Mucosa of stomach (tissue), 1 donor: ENCODE data around the gene DISC1.
"Not testable (repeated sequence)": the region's sequence is repeated elsewhere in the genome, so short reads cannot be mapped to it uniquely, and the experiment has no call there.

Experiments used
- H3K27me3 ChIP-seq: one replicate; pipeline ENCODE4 v1.7.0; 2013; ENCODE audit warnings: mild to moderate bottlenecking, low read length; ENCODE audit not compliant: control insufficient read depth, insufficient read depth
- H3K36me3 ChIP-seq: one replicate; pipeline ENCODE4 v1.7.0; 2013; ENCODE audit warnings: low read length; ENCODE audit not compliant: control insufficient read depth, insufficient read depth
- H3K4me1 ChIP-seq: one replicate; pipeline ENCODE4 v1.7.0; 2013; ENCODE audit warnings: mild to moderate bottlenecking, low read length; ENCODE audit not compliant: control insufficient read depth, insufficient read depth
- H3K4me3 ChIP-seq: one replicate; pipeline ENCODE4 v1.7.0; 2013; ENCODE audit warnings: low read length
- H3K9ac ChIP-seq: one replicate; pipeline ENCODE4 v1.7.0; 2013; ENCODE audit warnings: mild to moderate bottlenecking, low read length, moderate library complexity
- H3K9me3 ChIP-seq: one replicate; pipeline ENCODE4 v1.7.0; 2013; ENCODE audit warnings: mild to moderate bottlenecking, low read length, moderate library complexity; ENCODE audit not compliant: control insufficient read depth
- donor health status: Pancreatic carcinoma.

DISC1 gene

DNA sequence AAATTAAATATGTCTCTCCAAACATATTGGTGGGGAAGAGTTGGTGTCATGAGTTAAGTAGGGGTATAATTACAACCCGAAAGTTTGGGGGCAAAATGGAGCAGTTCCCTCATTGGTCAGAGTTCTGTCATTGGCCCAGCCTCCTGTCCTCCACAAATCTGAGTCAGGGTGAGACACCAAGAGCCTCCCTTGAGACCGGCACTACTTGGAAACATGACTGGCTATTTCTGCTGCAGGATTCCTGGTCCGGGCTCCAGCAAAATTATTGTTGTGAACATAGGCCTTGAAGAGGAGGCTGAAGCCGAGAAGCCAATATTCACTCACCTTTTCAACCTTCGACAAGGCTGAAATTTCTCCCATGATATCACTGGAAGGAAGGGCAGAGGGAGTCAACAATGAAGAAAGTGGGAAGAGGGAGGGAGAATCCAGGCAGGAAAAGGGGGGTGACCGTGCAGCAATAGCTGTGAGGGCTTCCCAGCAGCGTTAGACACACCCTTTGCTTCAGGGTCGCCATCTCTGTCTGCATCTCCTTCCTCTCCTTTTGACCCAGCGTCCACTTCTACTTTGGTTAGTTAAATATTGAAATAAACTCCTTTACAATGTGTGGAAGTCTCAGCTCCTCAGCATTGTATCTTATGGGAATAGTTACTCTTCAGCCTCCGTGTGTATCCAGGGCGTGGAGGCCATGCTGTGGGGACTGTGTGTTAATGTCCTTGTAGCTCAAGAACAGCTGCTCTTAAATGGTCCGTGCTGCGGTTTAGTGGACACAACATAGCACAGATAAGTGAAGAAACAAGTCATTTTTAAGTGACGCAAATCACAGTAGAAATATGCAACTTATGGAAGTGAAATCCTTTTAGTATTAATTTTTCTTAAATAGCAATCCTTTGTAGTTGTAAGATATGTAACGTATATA lies 307.4 kb downstream of the DISC1 start:
- no peaks in the 10 kb centered on the region for H3K36me3 ChIP-seq
- H3K27me3 ChIP-seq = peaks cover 17% of the 10 kb centered on the region
- H3K9ac ChIP-seq = no peak overlapping the region
- H3K9me3 ChIP-seq = peaks cover 8% of the 10 kb centered on the region
- no peak overlapping the region for H3K4me3 ChIP-seq
- peaks cover 8% of the 10 kb centered on the region for H3K4me1 ChIP-seq

DNA sequence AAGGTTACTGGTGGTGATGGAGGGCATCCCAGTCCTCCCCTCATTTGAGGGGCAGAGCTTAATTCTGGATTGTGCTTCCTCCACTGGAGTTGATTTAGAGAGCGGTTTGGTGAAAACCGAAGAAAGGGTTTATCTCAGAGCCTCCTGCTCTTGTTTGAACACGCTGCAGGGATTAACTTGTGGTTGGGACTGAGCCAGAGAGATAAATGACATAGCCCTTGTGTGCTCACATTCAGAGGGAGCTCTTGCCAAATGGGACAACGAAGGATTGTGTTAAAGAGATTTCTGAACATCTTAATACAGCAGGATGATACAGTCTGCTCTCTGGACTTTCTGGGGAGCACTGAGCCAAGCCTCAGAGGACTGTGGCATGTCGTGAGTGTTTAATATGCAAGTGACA lies 308.2 kb downstream of the DISC1 start:
- H3K4me1 ChIP-seq = peaks cover 8% of the 10 kb centered on the region
- peaks cover 17% of the 10 kb centered on the region for H3K27me3 ChIP-seq
- no peak overlapping the region for H3K4me3 ChIP-seq
- no peak overlapping the region for H3K9ac ChIP-seq
- H3K36me3 ChIP-seq = no peaks in the 10 kb centered on the region
- peaks cover 8% of the 10 kb centered on the region for H3K9me3 ChIP-seq

DNA sequence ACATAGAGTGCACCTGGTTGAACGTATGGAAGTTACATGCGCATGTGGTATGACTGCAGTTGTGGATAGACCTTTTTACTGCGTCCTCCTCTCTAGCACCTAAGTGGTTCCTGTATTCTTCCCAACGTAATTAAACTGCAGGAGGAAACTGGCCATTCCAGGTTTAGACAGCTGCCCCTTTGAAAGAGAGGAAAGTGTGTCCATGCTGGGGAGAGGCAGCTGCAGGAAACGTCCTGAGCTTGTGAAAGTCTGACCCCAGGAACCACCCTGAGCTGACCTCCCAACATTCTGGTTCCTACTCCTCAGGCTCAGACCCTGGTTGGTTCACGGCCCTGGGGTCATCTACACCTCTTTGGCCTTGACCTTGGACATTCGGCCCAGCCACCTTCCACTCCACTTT lies 309.3 kb downstream of the DISC1 start:
- Histone ChIP-seq H3K4me1 (peaks cover 8% of the 10 kb centered on the region), H3K4me3 (no peak overlapping the region), H3K27me3 (peaks cover 17% of the 10 kb centered on the region), H3K36me3 (no peaks in the 10 kb centered on the region), H3K9me3 (peaks cover 8% of the 10 kb centered on the region), H3K9ac (no peak overlapping the region)

DNA sequence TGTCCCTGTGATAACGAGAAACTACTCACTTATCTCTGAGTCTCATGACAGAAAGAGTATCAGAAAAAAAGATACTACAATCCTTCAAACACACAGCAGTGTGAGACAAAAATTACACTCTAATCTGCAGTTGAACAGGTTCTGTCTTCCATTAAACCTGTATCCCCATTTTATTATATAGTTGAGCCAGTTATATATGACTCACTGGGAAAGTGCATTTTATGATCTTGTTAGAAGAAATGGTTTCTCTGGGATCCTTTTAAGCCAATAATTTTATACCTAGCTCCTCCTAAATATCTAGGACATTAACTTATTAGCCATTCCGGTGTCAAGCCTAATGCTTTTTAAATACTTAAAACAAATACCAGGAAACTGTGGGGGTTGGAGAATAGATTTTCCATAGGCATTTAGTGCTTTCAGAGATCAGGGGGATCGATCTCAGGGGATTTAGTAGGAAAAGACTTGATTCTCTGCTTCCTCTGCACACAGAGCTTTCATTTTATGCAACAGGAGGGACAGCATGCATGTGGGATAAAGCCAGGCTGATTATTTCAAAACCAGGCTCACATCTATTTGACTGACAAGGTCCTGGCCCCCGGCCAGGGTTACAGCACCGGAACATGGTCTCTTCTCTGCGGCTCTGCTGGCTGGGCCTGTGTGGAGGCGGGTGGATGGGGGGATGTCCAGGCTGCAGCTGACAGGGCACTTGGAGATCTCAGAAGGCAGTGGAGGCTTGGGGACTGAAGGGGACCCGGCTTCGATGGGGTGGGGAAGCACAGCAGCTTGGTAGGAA lies 310.6 kb downstream of the DISC1 start:
- peaks cover 17% of the 10 kb centered on the region for H3K27me3 ChIP-seq
- H3K36me3 ChIP-seq = no peaks in the 10 kb centered on the region
- H3K9me3 ChIP-seq = peaks cover 3% of the 10 kb centered on the region
- no peak overlapping the region for H3K4me3 ChIP-seq
- peaks cover 8% of the 10 kb centered on the region for H3K4me1 ChIP-seq
- no peak overlapping the region for H3K9ac ChIP-seq

DNA sequence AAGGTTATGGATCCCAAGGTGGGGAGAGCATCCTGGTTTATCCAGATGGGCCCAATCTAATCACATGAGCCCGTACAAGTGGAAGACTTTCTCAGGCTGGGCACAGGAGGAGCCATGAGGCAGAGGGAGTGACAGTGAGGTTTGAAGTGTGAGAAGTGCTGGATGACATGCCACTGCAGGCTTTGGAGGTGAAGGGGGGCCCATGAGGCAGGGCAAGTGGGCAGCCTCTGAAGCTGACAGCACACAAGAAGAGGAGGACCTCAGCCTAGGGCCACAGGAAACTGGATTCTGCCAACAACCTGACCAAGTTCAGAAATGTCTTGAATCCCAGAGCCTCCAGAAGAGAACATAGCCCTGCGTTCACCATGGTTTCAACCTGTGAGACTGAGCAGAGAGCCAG lies 311.6 kb downstream of the DISC1 start:
- no peak overlapping the region for H3K4me3 ChIP-seq
- H3K36me3 ChIP-seq = no peaks in the 10 kb centered on the region
- H3K27me3 ChIP-seq = peaks cover 17% of the 10 kb centered on the region
- peaks cover 8% of the 10 kb centered on the region for H3K4me1 ChIP-seq
- no peak overlapping the region for H3K9ac ChIP-seq
- H3K9me3 ChIP-seq = no peaks in the 10 kb centered on the region

DNA sequence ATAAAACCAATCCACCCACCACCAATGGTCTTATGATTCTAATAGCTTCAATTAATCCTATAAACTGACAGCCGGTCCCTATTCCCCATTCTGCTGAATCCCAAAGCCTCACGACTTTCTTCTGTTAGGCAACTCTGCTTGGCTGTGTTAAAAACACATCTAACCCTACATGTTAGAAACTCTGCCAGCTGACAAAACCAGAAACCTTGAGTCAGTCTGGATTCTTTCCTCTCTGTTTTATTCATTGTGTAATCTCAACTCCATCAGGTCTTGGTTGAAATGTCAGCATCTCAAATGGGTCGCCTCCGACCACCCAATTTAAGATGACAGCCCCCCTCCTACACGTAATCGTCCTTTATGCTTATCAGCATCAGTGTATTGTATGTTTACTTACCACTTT lies 312.1 kb downstream of the DISC1 start:
- Histone ChIP-seq H3K4me1 (peaks cover 8% of the 10 kb centered on the region), H3K9me3 (no peaks in the 10 kb centered on the region), H3K36me3 (no peaks in the 10 kb centered on the region), H3K9ac (no peak overlapping the region), H3K4me3 (no peak overlapping the region), H3K27me3 (peaks cover 17% of the 10 kb centered on the region)

DNA sequence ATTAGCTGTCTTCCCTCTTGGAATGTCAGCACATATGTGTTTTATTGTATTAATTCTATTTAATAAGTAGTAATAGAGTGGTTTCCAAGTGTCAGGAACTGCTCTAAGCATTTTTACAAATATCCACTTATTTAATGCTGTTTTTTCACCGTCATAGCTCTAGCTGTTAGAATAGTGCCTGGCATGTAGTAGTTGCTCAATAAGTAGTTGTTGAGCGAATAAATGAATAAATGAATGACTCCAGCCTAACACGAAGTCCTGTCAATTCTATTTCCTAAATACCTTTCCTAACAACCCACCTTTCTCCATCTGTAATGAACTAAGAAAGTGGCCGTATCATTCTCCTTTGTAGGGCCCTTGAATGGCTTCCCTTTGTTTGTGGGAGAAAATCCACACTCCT lies 312.5 kb downstream of the DISC1 start:
- H3K9ac ChIP-seq = no peak overlapping the region
- no peak overlapping the region for H3K4me3 ChIP-seq
- no peaks in the 10 kb centered on the region for H3K9me3 ChIP-seq
- H3K36me3 ChIP-seq = no peaks in the 10 kb centered on the region
- peaks cover 8% of the 10 kb centered on the region for H3K4me1 ChIP-seq
- peaks cover 17% of the 10 kb centered on the region for H3K27me3 ChIP-seq

DNA sequence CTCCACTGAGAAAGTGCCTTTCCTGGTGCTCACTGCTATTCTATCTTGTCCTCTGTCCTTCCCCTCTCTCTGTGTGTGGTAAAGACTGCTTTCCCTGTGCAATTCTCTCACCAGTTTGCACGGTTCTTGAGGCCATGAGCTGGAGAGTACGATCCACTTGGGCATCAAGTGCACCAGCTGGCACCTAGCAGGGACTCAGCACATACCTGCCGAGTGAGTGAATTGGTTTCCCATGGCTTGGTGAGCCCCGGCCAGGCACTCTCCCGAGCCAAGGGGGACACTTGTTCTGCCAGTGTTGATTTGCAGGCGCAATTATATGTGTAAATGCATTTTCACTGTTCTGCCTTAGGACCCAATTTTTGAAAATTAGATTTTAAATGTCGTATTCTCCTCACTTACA lies 313.5 kb downstream of the DISC1 start:
- H3K27me3 ChIP-seq = peaks cover 17% of the 10 kb centered on the region
- H3K36me3 ChIP-seq = no peaks in the 10 kb centered on the region
- no peaks in the 10 kb centered on the region for H3K9me3 ChIP-seq
- peaks cover 2% of the 10 kb centered on the region for H3K4me1 ChIP-seq
- no peak overlapping the region for H3K4me3 ChIP-seq
- no peak overlapping the region for H3K9ac ChIP-seq

DNA sequence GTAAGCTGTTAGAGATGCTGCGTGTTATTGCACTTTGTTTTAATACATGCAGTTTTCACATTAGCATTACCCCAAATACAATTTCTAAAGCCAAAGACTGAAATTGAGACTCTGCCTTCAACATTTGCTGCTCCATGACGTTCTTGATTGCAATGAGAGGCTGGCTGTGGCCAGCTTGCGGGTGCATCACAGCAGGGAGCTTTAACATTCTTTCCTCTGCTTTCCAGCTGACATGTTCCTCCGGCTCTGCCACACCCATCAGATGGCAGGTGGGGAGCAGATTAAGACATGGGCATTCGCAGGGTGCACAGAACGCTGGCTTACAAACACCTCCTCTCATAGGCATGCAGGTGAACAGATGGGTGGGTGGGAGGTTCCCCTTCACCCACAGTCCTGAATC lies 314.1 kb downstream of the DISC1 start:
- Histone ChIP-seq H3K9me3 (no peaks in the 10 kb centered on the region), H3K27me3 (peaks cover 17% of the 10 kb centered on the region), H3K36me3 (no peaks in the 10 kb centered on the region), H3K9ac (no peak overlapping the region), H3K4me1 (no peaks in the 10 kb centered on the region), H3K4me3 (no peak overlapping the region)

DNA sequence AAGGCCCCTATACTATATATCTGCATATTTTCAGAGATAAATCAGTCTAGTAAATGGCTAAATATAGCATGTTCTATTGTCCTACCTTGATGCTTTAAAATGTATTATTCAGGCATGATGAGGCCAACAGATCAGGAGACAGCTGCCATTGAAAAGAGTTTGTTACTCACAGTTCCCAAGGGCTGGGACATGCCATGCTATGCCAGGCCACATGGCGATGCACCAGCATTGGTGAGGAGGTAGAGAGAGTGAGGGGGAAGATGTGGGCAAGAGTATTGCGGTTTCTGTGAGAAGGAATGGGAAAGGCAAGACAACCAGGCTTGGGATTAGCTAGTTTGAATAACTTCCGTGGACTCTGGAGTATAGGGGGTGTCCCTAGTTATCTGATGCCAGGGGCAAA lies 316.5 kb downstream of the DISC1 start:
- Histone ChIP-seq H3K27me3 (no peaks in the 10 kb centered on the region), H3K4me1 (no peaks in the 10 kb centered on the region), H3K9ac (no peak overlapping the region), H3K36me3 (no peaks in the 10 kb centered on the region), H3K4me3 (no peak overlapping the region), H3K9me3 (no peaks in the 10 kb centered on the region)

DNA sequence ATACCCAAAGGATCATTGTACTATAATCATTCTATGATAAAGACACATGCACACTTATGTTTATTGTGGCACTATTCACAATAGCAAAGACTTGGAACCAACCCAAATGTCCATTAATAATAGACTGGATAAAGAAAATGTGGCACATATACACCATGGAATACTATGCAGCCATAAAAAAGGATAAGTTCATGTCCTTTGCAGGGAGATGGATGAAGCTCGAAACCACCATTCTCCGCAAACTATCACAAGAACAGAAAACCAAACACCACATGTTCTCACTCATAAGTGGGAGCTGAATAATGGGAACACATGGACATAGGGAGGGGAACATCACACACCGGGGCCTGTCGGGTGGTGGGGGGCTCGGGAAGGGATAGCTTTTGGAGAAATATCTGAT lies 321.5 kb downstream of the DISC1 start:
- H3K4me3 ChIP-seq, H3K27me3 ChIP-seq, H3K9ac ChIP-seq, H3K36me3 ChIP-seq, H3K4me1 ChIP-seq, H3K9me3 ChIP-seq: not testable (repeated sequence)
